DMS53 (cell line): ENCODE data around the gene PPP2R5A.
"Not testable (repeated sequence)": the region's sequence is repeated elsewhere in the genome, so short reads cannot be mapped to it uniquely, and the experiment has no call there.

Experiments used
- DNase-seq: peaks from one replicate; lab custom pipeline; 2025; lab: John Stamatoyannopoulos, UW

PPP2R5A gene

GRCh38 chr1:212267460-212267859, 17.8 kb upstream of the PPP2R5A start:
- DNase-seq: no peak

- no peak for DNase-seq
These were observed 15.9 kb upstream of the PPP2R5A start for GRCh38 chr1:212269306-212269705.

- DNase-seq: no peak
These were observed 14.6 kb upstream of the PPP2R5A start for GRCh38 chr1:212270564-212270963.

GRCh38 chr1:212271234-212271633, 14.0 kb upstream of the PPP2R5A start:
- DNase-seq: no peak

GRCh38 chr1:212271823-212272485, 13.3 kb upstream of the PPP2R5A start:
- no peak for DNase-seq

GRCh38 chr1:212281590-212281989, 3.6 kb upstream of the PPP2R5A start:
- no peak for DNase-seq

- DNase-seq: no peak
These were observed 1.5 kb upstream of the PPP2R5A start for GRCh38 chr1:212283741-212284140.

- DNase-seq: no peak
These were observed 872 bp upstream of the PPP2R5A start for GRCh38 chr1:212284332-212284743.

GRCh38 chr1:212285685-212286555, 710 bp downstream of the PPP2R5A start:
- DNase-seq: peak; percentile 90

GRCh38 chr1:212286556-212287131, 1.4 kb downstream of the PPP2R5A start:
- DNase-seq: peak; percentile 47

GRCh38 chr1:212287261-212287895, 2.2 kb downstream of the PPP2R5A start:
- peak; percentile 36 for DNase-seq

GRCh38 chr1:212287995-212288394, 2.8 kb downstream of the PPP2R5A start:
- not testable (repeated sequence) for DNase-seq

- peak; percentile 11 for DNase-seq
These were observed 3.4 kb downstream of the PPP2R5A start for GRCh38 chr1:212288615-212289014.

- DNase-seq: no peak
These were observed 4.3 kb downstream of the PPP2R5A start for GRCh38 chr1:212289262-212290077.

GRCh38 chr1:212290608-212291007, 5.4 kb downstream of the PPP2R5A start:
- peak; percentile 53 for DNase-seq

GRCh38 chr1:212291505-212292134, 6.4 kb downstream of the PPP2R5A start:
- peak; percentile 83 for DNase-seq

GRCh38 chr1:212292250-212293105, 7.3 kb downstream of the PPP2R5A start:
- DNase-seq: no peak

GRCh38 chr1:212293579-212293978, 8.4 kb downstream of the PPP2R5A start:
- peak; percentile 10 for DNase-seq

GRCh38 chr1:212294983-212295382, 9.8 kb downstream of the PPP2R5A start:
- DNase-seq: no peak

- no peak for DNase-seq
These were observed 10.4 kb downstream of the PPP2R5A start for GRCh38 chr1:212295579-212295978.
